Esophagus muscularis mucosa (tissue), 4 donors: ENCODE measurements around the gene METTL2B.

Source experiments
- CTCF ChIP-seq, 3 experiments: fragments of 200-600 bp in 2 of 3; fragments of 450-650 bp in 1 of 3; sonication (generic) in 2 of 3; IDR thresholded peaks; one replicate each; pipeline ENCODE4 v1.5.1; 2017 to 2019; ENCODE audit warnings: antibody characterized with exemption in 3 of 3, mild to moderate bottlenecking in 2 of 3, moderate library complexity in 1 of 3
- EP300 ChIP-seq: sonication (generic); formaldehyde crosslinking; IDR thresholded peaks from one replicate; pipeline ENCODE4 v1.6.1; 2017; ENCODE audit warnings: antibody characterized with exemption
- POLR2A ChIP-seq: fragments of 450-650 bp; IDR thresholded peaks from one replicate; pipeline ENCODE4 v1.6.1; 2017; ENCODE audit warnings: antibody characterized with exemption, moderate library complexity, mild to moderate bottlenecking, low read depth
- POLR2AphosphoS5 ChIP-seq, 2 donors: sonication (generic); formaldehyde crosslinking; IDR thresholded peaks; one replicate each; pipeline ENCODE4 v1.6.1; 2017; ENCODE audit warnings: antibody characterized with exemption in 2 of 2

GRCh38 chr7:128435327-128435686 lies 41.2 kb upstream of the METTL2B start:
- TF ChIP-seq CTCF (IDR thresholded peaks at IDR 0.05) (no peak), POLR2A (no peak), POLR2AphosphoS5 (IDR thresholded peaks at IDR 0.05) (no peak), EP300 (no peak)
